ENCODE data around the gene EPHB2.

The EPHB2 gene

DNA sequence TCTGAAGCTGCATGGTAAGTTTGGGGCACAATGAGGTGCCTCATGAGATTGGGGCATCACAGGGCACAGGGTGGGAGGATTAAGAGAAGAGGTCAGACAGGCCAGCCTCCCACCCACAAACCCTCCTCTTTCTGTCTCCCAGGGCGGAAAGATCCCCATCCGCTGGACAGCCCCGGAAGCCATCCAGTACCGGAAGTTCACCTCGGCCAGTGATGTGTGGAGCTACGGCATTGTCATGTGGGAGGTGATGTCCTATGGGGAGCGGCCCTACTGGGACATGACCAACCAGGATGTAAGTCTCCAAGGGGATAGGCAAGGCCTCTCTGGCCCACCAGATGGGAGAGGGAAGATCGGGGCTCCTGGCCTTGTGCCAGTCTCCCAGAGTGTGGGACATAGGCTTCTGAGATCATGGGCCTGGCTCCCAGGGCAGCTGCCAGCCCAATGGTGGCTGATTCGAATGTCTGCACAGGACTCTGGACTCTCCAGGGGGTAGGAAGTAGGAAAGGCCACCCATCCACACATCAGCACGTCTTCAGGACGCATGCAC lies 198.3 kb downstream of the EPHB2 start:
- H2AFZ ChIP-seq (ENCODE audit: low read length): no peak overlapping the region
- no peaks in the 10 kb centered on the region for H3K4me1 ChIP-seq (ENCODE audit: low read length)
- no peaks in the 10 kb centered on the region for H3K9me2 ChIP-seq (replicated peaks; ENCODE audit: insufficient read depth, low read length)
- no peak overlapping the region for H3K9ac ChIP-seq (ENCODE audit: low read length)
- DNase-seq: no peak
- H3K27ac ChIP-seq (ENCODE audit: low read length): no peak overlapping the region
- H3K4me3 ChIP-seq (ENCODE audit: low read length): no peak overlapping the region
- TF ChIP-seq EZH2 (optimal IDR thresholded peaks at IDR 0.05; ENCODE audit: low read depth, low read length) (no peak), EZH2phosphoT487 (IDR thresholded peaks at IDR 0.05; ENCODE audit: low read length) (no peak)
- TF ChIP-seq, protein P1, sequence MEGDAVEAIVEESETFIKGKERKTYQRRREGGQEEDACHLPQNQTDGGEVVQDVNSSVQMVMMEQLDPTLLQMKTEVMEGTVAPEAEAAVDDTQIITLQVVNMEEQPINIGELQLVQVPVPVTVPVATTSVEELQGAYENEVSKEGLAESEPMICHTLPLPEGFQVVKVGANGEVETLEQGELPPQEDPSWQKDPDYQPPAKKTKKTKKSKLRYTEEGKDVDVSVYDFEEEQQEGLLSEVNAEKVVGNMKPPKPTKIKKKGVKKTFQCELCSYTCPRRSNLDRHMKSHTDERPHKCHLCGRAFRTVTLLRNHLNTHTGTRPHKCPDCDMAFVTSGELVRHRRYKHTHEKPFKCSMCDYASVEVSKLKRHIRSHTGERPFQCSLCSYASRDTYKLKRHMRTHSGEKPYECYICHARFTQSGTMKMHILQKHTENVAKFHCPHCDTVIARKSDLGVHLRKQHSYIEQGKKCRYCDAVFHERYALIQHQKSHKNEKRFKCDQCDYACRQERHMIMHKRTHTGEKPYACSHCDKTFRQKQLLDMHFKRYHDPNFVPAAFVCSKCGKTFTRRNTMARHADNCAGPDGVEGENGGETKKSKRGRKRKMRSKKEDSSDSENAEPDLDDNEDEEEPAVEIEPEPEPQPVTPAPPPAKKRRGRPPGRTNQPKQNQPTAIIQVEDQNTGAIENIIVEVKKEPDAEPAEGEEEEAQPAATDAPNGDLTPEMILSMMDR (IDR thresholded peaks at IDR 0.05; ENCODE audit: low read length): no peak
- no peaks in the 10 kb centered on the region for H3K9me3 ChIP-seq (replicated peaks; ENCODE audit: insufficient read depth, low read length)
- H3F3A ChIP-seq (ENCODE audit: insufficient read depth, low read length): no peaks in the 10 kb centered on the region
- H3K79me2 ChIP-seq (ENCODE audit: low read length): no peaks in the 10 kb centered on the region
- H4K20me1 ChIP-seq (ENCODE audit: insufficient read depth, low read length): no peaks in the 10 kb centered on the region
- H3K27me3 ChIP-seq (replicated peaks; ENCODE audit: insufficient read depth, low read length): peaks cover 95% of the 10 kb centered on the region
- no peak overlapping the region for H3K4me2 ChIP-seq (ENCODE audit: low read depth, low read length)
- no peaks in the 10 kb centered on the region for H3K36me3 ChIP-seq (replicated peaks; ENCODE audit: insufficient read depth, low read length)

DNA sequence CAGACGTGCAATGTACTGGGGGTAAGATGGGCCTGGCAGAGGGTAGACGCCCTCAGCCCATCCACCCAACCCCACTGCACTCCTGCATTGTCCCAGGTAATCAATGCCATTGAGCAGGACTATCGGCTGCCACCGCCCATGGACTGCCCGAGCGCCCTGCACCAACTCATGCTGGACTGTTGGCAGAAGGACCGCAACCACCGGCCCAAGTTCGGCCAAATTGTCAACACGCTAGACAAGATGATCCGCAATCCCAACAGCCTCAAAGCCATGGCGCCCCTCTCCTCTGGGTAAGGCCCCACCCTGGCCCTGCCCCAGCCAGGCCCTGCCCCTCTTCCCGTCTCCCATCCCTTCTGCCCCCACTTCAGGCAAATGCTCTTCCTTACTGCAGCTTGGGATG lies 199.6 kb downstream of the EPHB2 start:
- no peaks in the 10 kb centered on the region for H3K36me3 ChIP-seq (replicated peaks; ENCODE audit: insufficient read depth, low read length)
- H3F3A ChIP-seq (ENCODE audit: insufficient read depth, low read length): no peaks in the 10 kb centered on the region
- H3K27me3 ChIP-seq (replicated peaks; ENCODE audit: insufficient read depth, low read length): peaks cover 96% of the 10 kb centered on the region
- no peak for TF ChIP-seq EZH2 (optimal IDR thresholded peaks at IDR 0.05; ENCODE audit: low read depth, low read length)
- TF ChIP-seq, protein P1 (IDR thresholded peaks at IDR 0.05; ENCODE audit: low read length): no peak
- no peak for TF ChIP-seq EZH2phosphoT487 (IDR thresholded peaks at IDR 0.05; ENCODE audit: low read length)
- no peaks in the 10 kb centered on the region for H3K4me1 ChIP-seq (ENCODE audit: low read length)
- H4K20me1 ChIP-seq (ENCODE audit: insufficient read depth, low read length): no peaks in the 10 kb centered on the region
- H3K9ac ChIP-seq (ENCODE audit: low read length): no peak overlapping the region
- no peak overlapping the region for H3K4me3 ChIP-seq (ENCODE audit: low read length)
- no peak overlapping the region for H3K4me2 ChIP-seq (ENCODE audit: low read depth, low read length)
- H3K79me2 ChIP-seq (ENCODE audit: low read length): no peaks in the 10 kb centered on the region
- no peaks in the 10 kb centered on the region for H3K9me2 ChIP-seq (replicated peaks; ENCODE audit: insufficient read depth, low read length)
- DNase-seq: no peak
- H3K9me3 ChIP-seq (replicated peaks; ENCODE audit: insufficient read depth, low read length): no peaks in the 10 kb centered on the region
- H2AFZ ChIP-seq (ENCODE audit: low read length): no peak overlapping the region
- H3K27ac ChIP-seq (ENCODE audit: low read length): no peak overlapping the region

DNA sequence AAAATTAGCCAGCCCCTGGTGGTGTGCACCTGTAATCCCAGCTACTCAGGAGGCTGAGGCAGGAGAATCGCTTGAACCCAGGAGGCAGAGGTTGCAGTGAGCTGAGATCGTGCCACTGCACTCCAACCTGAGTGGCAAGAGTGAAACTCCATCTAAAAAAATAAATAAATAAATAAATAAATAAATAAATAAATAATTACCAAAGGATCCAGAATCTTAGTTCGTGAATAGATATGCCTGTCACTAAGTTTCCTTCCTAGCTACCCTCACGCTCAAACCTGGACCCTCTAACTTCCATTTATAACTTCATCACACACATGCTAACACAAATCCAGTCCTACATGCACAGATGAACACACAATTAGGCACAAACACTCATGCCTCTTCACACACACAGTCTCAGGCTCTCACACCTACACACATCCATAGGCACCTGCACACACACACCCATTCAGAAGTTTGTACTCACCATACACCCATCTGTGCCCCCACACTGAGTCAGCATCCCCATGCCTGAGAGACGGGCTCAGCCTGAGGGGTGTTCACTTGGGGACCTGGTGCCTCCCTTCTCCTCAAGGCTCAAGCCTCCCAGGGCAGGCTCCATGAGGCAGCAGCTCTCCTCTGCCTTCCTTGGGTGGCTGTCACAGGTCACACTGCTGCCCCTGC lies 200.5 kb downstream of the EPHB2 start:
- Histone ChIP-seq H3K4me2 (ENCODE audit: low read depth, low read length) (no peak overlapping the region), H3F3A (ENCODE audit: insufficient read depth, low read length) (no peaks in the 10 kb centered on the region), H4K20me1 (ENCODE audit: insufficient read depth, low read length) (no peaks in the 10 kb centered on the region), H3K9me3 (replicated peaks; ENCODE audit: insufficient read depth, low read length) (no peaks in the 10 kb centered on the region), H3K9ac (ENCODE audit: low read length) (no peak overlapping the region), H3K9me2 (replicated peaks; ENCODE audit: insufficient read depth, low read length) (no peaks in the 10 kb centered on the region), H2AFZ (ENCODE audit: low read length) (no peak overlapping the region), H3K4me1 (ENCODE audit: low read length) (no peaks in the 10 kb centered on the region), H3K27me3 (replicated peaks; ENCODE audit: insufficient read depth, low read length) (peaks cover 96% of the 10 kb centered on the region), H3K79me2 (ENCODE audit: low read length) (no peaks in the 10 kb centered on the region), H3K36me3 (replicated peaks; ENCODE audit: insufficient read depth, low read length) (no peaks in the 10 kb centered on the region), H3K27ac (ENCODE audit: low read length) (no peak overlapping the region), H3K4me3 (ENCODE audit: low read length) (no peak overlapping the region)
- TF ChIP-seq EZH2phosphoT487 (IDR thresholded peaks at IDR 0.05; ENCODE audit: low read length): no peak
- TF ChIP-seq, protein P1 (IDR thresholded peaks at IDR 0.05; ENCODE audit: low read length): no peak
- TF ChIP-seq EZH2 (optimal IDR thresholded peaks at IDR 0.05; ENCODE audit: low read depth, low read length): no peak
- DNase-seq: no peak

Data from MM.1S (cell line).